ENCODE measurements around the gene PFDN5.

- TF ChIP-seq EZH2 (IDR thresholded peaks at IDR 0.05; ENCODE audit: borderline replicate concordance) (no peak), CTCF (IDR thresholded peaks at IDR 0.05; ENCODE audit: poor library complexity) (no peak)
Observed at GRCh38 chr12:53347905-53348304, 52.6 kb downstream of the PFDN5 start.

All from hepatocyte (in vitro differentiated cells).